ENCODE measurements around the gene MACROD2. TPM values are rescaled to one million over a fixed set of nuclear protein-coding genes. Genes with fewer than 3 reads are reported as not detected.

MACROD2 gene
- total RNA-seq, 4 donors from 2014 or later: 10.0 to 24.0 (median 17.0) TPM

DNA sequence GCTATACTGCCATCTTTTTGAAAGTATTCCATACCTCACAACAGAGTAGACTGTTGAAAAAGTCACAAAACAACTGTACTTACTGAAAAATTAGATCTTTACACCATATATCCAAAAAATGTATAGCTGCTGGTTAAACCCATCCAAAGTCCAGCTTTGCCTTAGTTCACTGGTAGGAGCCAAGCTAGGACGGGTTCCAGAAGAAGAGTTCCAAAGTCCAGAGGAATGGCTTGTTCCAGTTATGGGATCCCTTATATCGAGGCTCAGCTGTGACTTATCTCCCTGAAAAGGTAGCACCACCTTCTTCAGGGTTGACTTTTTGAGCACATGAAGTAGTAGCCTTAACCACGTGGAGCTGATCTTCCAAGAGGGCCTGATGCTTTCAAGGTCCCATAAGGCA is 578.4 kb downstream of the MACROD2 start:
- intact Hi-C loops (cut with DNase I; ENCODE audit: low total_unique reads): no loop called here
- H3K4me3 ChIP-seq (ENCODE audit: low read depth, poor library complexity, severe bottlenecking): no peak overlapping the region
- TF ChIP-seq, protein P1, sequence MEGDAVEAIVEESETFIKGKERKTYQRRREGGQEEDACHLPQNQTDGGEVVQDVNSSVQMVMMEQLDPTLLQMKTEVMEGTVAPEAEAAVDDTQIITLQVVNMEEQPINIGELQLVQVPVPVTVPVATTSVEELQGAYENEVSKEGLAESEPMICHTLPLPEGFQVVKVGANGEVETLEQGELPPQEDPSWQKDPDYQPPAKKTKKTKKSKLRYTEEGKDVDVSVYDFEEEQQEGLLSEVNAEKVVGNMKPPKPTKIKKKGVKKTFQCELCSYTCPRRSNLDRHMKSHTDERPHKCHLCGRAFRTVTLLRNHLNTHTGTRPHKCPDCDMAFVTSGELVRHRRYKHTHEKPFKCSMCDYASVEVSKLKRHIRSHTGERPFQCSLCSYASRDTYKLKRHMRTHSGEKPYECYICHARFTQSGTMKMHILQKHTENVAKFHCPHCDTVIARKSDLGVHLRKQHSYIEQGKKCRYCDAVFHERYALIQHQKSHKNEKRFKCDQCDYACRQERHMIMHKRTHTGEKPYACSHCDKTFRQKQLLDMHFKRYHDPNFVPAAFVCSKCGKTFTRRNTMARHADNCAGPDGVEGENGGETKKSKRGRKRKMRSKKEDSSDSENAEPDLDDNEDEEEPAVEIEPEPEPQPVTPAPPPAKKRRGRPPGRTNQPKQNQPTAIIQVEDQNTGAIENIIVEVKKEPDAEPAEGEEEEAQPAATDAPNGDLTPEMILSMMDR (IDR thresholded peaks at IDR 0.05): no peak
- no peak for TF ChIP-seq POLR2A (IDR thresholded peaks at IDR 0.05)
- WGBS, 2 donors: 90 to 94% methylated on average over 3 of the region's 3 CpGs
- no peak for DNase-seq (ENCODE audit: low spot score in 2 of 2)

DNA sequence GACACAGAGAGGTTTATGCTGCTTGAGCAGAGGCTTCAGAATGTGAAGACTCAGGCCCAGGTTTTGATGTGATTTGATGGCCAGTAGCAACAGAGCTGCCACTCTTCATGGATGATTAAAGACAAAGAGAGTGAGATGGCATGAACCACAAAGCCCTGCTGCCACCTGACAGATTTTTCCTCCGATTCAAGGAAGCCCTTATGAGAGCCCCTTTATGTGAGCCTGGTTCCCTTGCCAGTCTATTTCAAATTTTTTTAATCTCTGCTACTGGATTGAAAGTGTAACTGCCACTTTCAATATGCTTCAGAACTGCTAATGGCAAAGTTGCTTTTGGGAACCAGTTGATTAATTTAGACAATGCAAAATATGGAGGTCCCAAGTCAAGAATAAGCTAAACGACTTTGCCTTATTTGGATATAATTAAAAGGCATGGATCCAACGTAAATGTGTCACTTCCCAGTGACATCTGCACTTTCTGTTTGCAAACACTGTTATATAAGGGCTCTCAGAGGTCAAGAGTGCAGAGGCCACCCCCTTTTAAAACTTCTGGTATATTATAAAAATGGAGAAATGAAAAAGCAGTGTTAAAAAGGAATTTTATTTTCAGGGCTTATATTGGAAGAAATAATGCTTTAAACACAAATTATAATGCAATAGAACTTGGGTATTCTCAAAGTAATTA is 581.0 kb downstream of the MACROD2 start:
- no peak overlapping the region for H3K4me3 ChIP-seq (ENCODE audit: low read depth, poor library complexity, severe bottlenecking)
- intact Hi-C loops (cut with DNase I; ENCODE audit: low total_unique reads): no loop called here
- TF ChIP-seq POLR2A (IDR thresholded peaks at IDR 0.05): no peak
- TF ChIP-seq, protein P1 (IDR thresholded peaks at IDR 0.05): no peak
- DNase-seq (ENCODE audit: low spot score in 2 of 2): no peak
- WGBS, 2 donors: 58 to 67% methylated on average over 3 of the region's 3 CpGs

DNA sequence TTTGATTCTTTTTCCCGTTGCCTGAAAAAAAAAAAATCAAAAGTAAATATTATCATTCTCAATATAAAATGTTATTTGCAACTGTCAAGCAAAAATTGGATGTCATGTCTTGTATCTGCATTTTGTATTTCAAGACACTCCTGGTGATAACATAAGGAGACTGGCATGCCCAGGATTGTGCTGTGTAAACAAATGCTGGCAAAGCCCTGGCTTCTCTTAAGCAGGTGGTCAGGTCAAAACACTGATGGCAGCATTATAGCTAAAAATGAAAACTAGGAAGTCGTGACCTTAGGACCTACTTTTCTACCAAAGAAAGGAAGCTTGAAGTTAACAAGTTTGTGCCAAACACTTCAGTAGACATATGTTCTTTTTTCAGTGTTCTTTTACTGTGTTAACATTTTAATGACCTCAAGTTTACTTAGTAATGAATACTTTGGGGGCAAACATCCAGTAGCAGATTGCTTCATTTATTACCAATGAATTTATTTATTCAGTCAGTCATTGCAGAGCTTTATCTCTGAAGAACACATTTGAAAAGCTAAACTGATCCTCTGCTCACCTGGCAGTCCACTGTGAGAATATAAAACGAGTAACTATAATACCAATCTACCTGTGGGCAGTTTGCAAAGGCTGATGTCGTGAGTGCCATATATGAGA is 585.2 kb downstream of the MACROD2 start:
- WGBS, 2 donors: 80 to 86% methylated on average over 4 of the region's 4 CpGs
- DNase-seq (ENCODE audit: low spot score in 2 of 2): no peak
- intact Hi-C loops (cut with DNase I; ENCODE audit: low total_unique reads): no loop called here
- TF ChIP-seq, protein P1 (IDR thresholded peaks at IDR 0.05): no peak
- no peak for TF ChIP-seq POLR2A (IDR thresholded peaks at IDR 0.05)
- no peak overlapping the region for H3K4me3 ChIP-seq (ENCODE audit: low read depth, poor library complexity, severe bottlenecking)

DNA sequence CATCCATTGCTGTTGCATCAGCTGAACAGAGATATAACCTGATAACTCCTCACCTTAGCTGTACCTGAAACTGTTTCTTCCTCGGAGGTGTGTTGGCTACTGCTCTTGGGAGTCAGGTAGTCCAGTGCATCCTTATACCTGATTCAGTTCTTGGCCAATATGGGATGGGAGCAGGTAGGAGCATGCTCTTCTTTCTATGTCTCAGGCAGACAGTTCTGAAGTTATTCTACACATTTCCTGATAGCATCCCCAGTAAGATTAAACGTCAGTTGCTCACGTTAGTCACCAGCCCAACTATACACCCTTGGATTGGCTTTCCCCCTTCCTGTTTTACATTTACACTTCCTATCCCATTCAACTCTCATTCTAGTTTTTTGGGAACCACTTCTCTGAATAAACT is 586.4 kb downstream of the MACROD2 start:
- WGBS, 2 donors: 79 to 87% methylated on average over 3 of the region's 3 CpGs
- H3K4me3 ChIP-seq (ENCODE audit: low read depth, poor library complexity, severe bottlenecking): no peak overlapping the region
- intact Hi-C loops (cut with DNase I; ENCODE audit: low total_unique reads): no loop called here
- DNase-seq (ENCODE audit: low spot score in 2 of 2): no peak
- TF ChIP-seq, protein P1 (IDR thresholded peaks at IDR 0.05): no peak
- no peak for TF ChIP-seq POLR2A (IDR thresholded peaks at IDR 0.05)

DNA sequence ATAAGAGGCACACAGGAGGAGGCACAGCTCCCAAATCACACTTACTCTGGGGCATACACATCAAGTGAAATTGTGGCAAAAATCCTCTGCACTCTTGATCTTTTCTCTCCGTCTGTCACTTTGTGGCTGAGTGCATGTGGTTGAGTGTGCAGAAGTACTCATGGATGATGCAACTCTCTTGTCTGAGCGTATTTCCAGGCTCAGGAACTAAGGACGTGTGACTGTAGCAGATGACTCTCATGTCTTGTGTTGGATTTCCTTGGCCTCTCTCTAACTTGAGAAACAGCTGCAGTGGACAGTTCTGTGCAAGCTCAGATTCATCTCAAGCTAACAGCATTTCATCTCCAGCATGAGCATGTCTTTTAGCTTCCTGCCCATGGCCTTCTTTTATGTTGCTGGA is 587.5 kb downstream of the MACROD2 start:
- intact Hi-C loops (cut with DNase I; ENCODE audit: low total_unique reads): no loop called here

More for the DNA sequence above, 587.5 kb downstream of the MACROD2 start:
- no peak for DNase-seq (ENCODE audit: low spot score in 2 of 2)
- TF ChIP-seq, protein P1 (IDR thresholded peaks at IDR 0.05): no peak
- TF ChIP-seq POLR2A (IDR thresholded peaks at IDR 0.05): no peak
- whole genome bisulfite sequencing, 2 donors: 54 to 75% methylated on average over 3 of the region's 3 CpGs
- no peak overlapping the region for H3K4me3 ChIP-seq (ENCODE audit: low read depth, poor library complexity, severe bottlenecking)
